GM19023 (cell line): ENCODE measurements around the gene MRPL18.

Experiments used
- ATAC-seq: cut with Tn5 transposase; IDR thresholded peaks from one replicate; pipeline ENCODE4 v1.9.1; 2021; ENCODE audit warnings: mild to moderate bottlenecking, moderate library complexity; ENCODE audit not compliant: unreplicated experiment

The MRPL18 gene

DNA sequence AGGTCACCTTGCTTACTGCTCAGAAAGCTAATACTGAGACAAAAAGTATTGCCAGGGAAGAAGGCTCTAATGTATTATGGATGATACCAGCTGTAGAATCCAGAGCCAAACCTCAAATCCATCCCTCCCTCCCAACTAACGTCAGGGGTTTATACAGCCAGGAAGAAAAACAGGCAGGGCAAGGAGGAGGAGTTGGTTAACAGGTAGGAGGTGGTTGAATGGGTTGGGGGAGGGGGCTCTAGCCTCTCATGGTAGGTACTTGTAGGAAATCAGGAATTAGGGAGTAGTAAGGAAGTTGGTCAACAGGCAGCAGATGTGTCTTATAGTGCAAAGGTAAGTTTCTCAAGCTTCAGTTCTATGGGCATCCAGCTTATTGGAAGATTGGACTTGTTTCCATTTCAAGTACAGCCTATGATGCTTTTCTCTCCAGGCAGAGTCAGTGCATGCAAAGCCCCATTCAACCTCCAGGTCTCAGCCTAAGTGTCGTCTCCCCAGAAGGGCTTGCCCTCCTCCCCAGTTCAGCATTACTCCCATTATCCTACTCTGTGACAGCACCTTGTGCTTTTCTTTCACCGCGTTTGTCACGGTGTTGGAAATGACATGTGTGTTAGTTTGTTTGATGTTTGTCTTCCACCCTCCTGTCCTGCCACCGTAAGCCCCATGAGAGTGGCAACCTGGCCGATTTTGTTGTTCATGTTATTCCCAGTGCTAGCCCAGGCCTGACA, 47.9 kb downstream of the MRPL18 start:
- ATAC-seq: no peak

DNA sequence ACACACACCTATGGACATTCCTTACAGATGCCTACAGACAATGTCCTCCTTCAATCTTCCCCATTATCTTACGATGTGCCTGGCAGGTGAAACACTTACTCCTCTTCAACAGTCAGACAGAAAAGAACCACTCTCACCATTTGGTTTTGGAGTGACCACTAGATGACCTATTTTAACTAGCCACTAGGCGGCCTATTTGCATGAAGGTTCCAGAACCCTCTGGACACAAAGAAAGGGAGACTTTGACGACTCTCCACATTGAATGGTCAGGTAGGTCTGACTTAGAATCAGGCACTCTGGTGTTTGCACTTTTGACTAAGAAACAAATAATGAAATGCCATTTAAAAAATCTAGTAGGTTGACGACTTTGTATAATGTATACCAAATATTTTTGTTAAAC, 51.8 kb downstream of the MRPL18 start:
- no peak for ATAC-seq

DNA sequence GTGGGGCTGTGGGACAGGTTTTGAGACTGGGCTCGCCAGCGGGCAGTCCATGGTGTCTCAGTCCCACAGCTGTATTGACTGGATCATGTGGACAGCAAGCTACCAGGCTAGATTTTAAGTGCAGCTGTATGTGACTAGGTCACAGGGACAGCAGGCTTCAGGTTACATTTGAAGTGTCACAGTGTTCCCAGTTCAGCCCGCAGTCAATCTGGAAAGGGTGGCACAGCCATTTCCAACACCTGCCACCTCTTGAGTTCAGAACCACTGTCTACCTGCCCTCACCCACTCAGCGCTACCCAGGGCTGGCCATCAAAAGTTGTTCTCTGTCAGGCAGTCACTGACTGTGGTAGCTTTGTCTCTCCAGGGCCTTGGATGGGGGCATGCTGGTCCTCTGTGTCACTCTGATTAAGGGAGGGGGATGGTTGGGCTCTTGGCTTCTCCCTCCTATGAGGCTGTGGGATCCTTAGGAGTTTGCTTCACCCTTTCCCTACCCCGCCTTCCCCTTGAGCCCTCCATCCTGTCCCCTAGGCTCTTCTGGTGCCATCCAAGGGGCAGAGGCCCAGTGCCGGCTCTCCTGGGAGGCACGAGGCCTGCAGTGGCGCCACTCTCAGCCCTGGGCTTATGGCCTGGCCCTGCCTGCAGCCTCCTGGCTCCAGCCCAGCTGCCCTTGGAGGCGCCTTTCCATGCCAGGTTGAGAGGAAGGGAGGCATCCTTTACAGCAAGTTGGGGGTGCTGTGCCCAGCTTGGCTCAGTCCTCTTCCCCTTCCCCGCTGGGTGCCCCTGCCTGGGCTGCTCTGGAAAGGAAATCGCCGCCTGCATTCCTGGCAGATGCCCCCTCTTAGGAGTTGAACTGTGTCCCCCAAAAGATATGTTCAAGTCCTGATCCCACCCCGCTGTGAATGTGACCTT, 54.7 kb downstream of the MRPL18 start:
- ATAC-seq: no peak
